MCF 10A (cell line): Measurements from ENCODE around the gene EOLA2. TPM values are rescaled to one million over a fixed set of nuclear protein-coding genes. Genes with fewer than 3 reads are reported as not detected.
A peak's percentile ranks its signal among the peaks of the same experiment; 100 is the strongest.
"Not testable (repeated sequence)": the region's sequence is repeated elsewhere in the genome, so short reads cannot be mapped to it uniquely, and the experiment has no call there.

Experiments used
- BruUV-seq: library from RNA; stranded (reverse); fragments of 400-500 nt; replicated peaks from 2 replicates; lab custom pipeline; 2021; lab: Mats Ljungman, UMichigan
- CTCF ChIA-PET: fragments of 300-600 bp; sonication (Branson Sonifier 250); formaldehyde crosslinking; extraction: SDS; loops from one replicate; lab custom pipeline; 2021; ENCODE audit warnings: antibody characterized with exemption, inconsistent platforms; lab: Yijun Ruan, JAX
- POLR2A ChIA-PET: fragments of 300-600, 350-650 bp; sonication (Branson Sonifier 250); formaldehyde crosslinking; extraction: SDS; loops from one replicate; lab custom pipeline; 2020; ENCODE audit warnings: antibody characterized with exemption, inconsistent platforms; lab: Yijun Ruan, JAX
- DNase-seq: peaks from one replicate; pipeline ENCODE4 v3.0.0-alpha.2; 2018; ENCODE audit not compliant: unreplicated experiment
- H3K27ac Mint-ChIP-seq: one replicate; pipeline ENCODE4 v1.8.0; 2022; ENCODE audit warnings: mild to moderate bottlenecking, low read depth, mixed read lengths; ENCODE audit not compliant: unreplicated experiment
- H3K27me3 Mint-ChIP-seq: one replicate; pipeline ENCODE4 v1.8.0; 2022; ENCODE audit warnings: mixed read lengths; ENCODE audit not compliant: insufficient read depth, unreplicated experiment
- H3K36me3 Mint-ChIP-seq: one replicate; pipeline ENCODE4 v1.8.0; 2022; ENCODE audit warnings: mild to moderate bottlenecking, moderate library complexity, mixed read lengths; ENCODE audit not compliant: insufficient read depth, unreplicated experiment
- H3K4me1 Mint-ChIP-seq: one replicate; pipeline ENCODE4 v1.8.0; 2022; ENCODE audit warnings: mixed read lengths; ENCODE audit not compliant: insufficient read depth, unreplicated experiment
- H3K4me3 Mint-ChIP-seq: one replicate; pipeline ENCODE4 v1.8.0; 2022; ENCODE audit warnings: mild to moderate bottlenecking, moderate library complexity, mixed read lengths; ENCODE audit not compliant: unreplicated experiment
- H3K9me3 Mint-ChIP-seq: one replicate; pipeline ENCODE4 v1.8.0; 2022; ENCODE audit warnings: mixed read lengths; ENCODE audit not compliant: unreplicated experiment
- CTCF ChIP-seq: fragments of 200-600 bp; IDR thresholded peaks from one replicate; pipeline ENCODE4 v1.8.0; 2022; ENCODE audit warnings: antibody characterized with exemption, mild to moderate bottlenecking; ENCODE audit not compliant: unreplicated experiment
- intact Hi-C: fragments of 100-400 bp; cut with micrococcal nuclease; formaldehyde crosslinking; loops from 2 replicates; pipeline ENCODE4 v1.14.1; 2022
- total RNA-seq: library from RNA; stranded (reverse); gene quantifications from 2 replicates; pipeline ENCODE4 v1.2.3, GENCODE V29; 2022

EOLA2 gene
- total RNA-seq, 1 experiment from 2014 or later: 47.4 TPM

GRCh38 chrX:149908308-149908707 lies 30.0 kb downstream of the EOLA2 start:
- DNase-seq: no peak
- Mint-ChIP-seq H3K9me3 (no peaks in the 10 kb centered on the region), H3K27ac (no peak overlapping the region), H3K4me3 (no peak overlapping the region), H3K36me3 (no peaks in the 10 kb centered on the region), H3K27me3 (peaks cover 15% of the 10 kb centered on the region), H3K4me1 (no peaks in the 10 kb centered on the region)
- CTCF ChIA-PET: no interaction called here
- intact Hi-C loops: no loop called here
- TF ChIP-seq CTCF: no peak
- BruUV-seq: no TSS peak
- POLR2A ChIA-PET: no interaction called here

GRCh38 chrX:149903889-149904748 lies 34.2 kb downstream of the EOLA2 start:
- Mint-ChIP-seq H3K4me1 (no peaks in the 10 kb centered on the region), H3K27ac (no peak overlapping the region), H3K4me3 (peak overlapping the region; percentile 24), H3K36me3 (no peaks in the 10 kb centered on the region), H3K27me3 (peaks cover 45% of the 10 kb centered on the region), H3K9me3 (no peaks in the 10 kb centered on the region)
- POLR2A ChIA-PET: no interaction called here
- peak; percentile 10 for DNase-seq
- TF ChIP-seq CTCF: no peak
- no TSS peak for BruUV-seq
- intact Hi-C loops: no loop called here
- CTCF ChIA-PET: interaction anchor here (0.7 to 1.4 kb wide), 3 partner anchors 36 to 450 kb away, joined by 3 to 4 read pairs (median 3); no protein-coding TSS in a partner anchor

- Mint-ChIP-seq H3K27ac (no peak overlapping the region), H3K4me3 (no peak overlapping the region), H3K36me3 (no peaks in the 10 kb centered on the region), H3K4me1 (no peaks in the 10 kb centered on the region), H3K9me3 (peaks cover 6% of the 10 kb centered on the region), H3K27me3 (peaks cover 58% of the 10 kb centered on the region)
- no TSS peak for BruUV-seq
- ChIA-PET CTCF (no interaction called here), POLR2A (no interaction called here)
- intact Hi-C loops: no loop called here
- no peak for DNase-seq
- no peak for TF ChIP-seq CTCF
Observed at GRCh38 chrX:149898554-149898953, 39.7 kb downstream of the EOLA2 start.

- CTCF ChIA-PET, H3K36me3 Mint-ChIP-seq, BruUV-seq, H3K27ac Mint-ChIP-seq, H3K9me3 Mint-ChIP-seq, DNase-seq, H3K4me1 Mint-ChIP-seq, H3K4me3 Mint-ChIP-seq, H3K27me3 Mint-ChIP-seq, intact Hi-C loops, POLR2A ChIA-PET: not testable (repeated sequence)
Observed at GRCh38 chrX:149890828-149891227, 47.5 kb downstream of the EOLA2 start.

Other genes starting within 250 kb of the EOLA2 start
- not detected in 2 replicates for gene MAGEA11, start 226.4 kb downstream of the EOLA2 start, total RNA-seq
- 0.61 TPM in 1 of 2 replicates, not detected in the other for gene HSFX1, start 164.4 kb downstream of the EOLA2 start, total RNA-seq
- not detected in 2 replicates for gene MAGEA9, start 156.6 kb downstream of the EOLA2 start, total RNA-seq
- not detected in 2 replicates for gene MAGEA8, start 57.3 kb downstream of the EOLA2 start, total RNA-seq
- gene HSFX4, start 8.9 kb downstream of the EOLA2 start, total RNA-seq: not detected in 2 replicates